Measurements from ENCODE around the gene GRIN2A. TPM values are rescaled to one million over a fixed set of nuclear protein-coding genes. Genes with fewer than 3 reads are reported as not detected.

GRIN2A gene
- total and polyA plus RNA-seq, 4 experiments from 2014 or later: not detected

- Histone ChIP-seq H3K4me1 (ENCODE audit: insufficient read depth, low read length) (no peaks in the 10 kb centered on the region), H3K4me3 (ENCODE audit: low read length in 2 of 2) (no peak overlapping the region), H3K27ac (ENCODE audit: low read depth, low read length) (no peak overlapping the region), H3K27me3 (ENCODE audit: insufficient read depth, low read length) (no peaks in the 10 kb centered on the region), H3K9me3 (ENCODE audit: control insufficient read depth in 1 of 2, low read length in 2 of 2) (no peaks in the 10 kb centered on the region), H3K36me3 (ENCODE audit: insufficient read depth, low read length) (no peaks in the 10 kb centered on the region)
- Mint-ChIP-seq H3K9me3 (peaks cover 0 to 7% (median 1%) of the 10 kb centered on the region in 8 donors), H3K4me3 (no peak overlapping the region), H3K27me3 (peaks cover 1 to 2% of the 10 kb centered on the region in 2 donors), H3K4me1 (peaks cover 3 to 7% (median 5%) of the 10 kb centered on the region in 4 donors), H3K27ac (no peak overlapping the region), H3K36me3 (no peaks in the 10 kb centered on the region)
- CTCF ChIA-PET (ENCODE audit: partially characterized antibody): no interaction called here
- POLR2A ChIA-PET (ENCODE audit: partially characterized antibody): no interaction called here
- intact Hi-C loops (cut with micrococcal nuclease): no loop called here
- DNase-seq: no peak
These were observed 141.8 kb downstream of the GRIN2A start for GRCh38 chr16:10040136-10041080.

- DNase-seq: no peak
- POLR2A ChIA-PET (ENCODE audit: partially characterized antibody): no interaction called here
- Mint-ChIP-seq H3K27me3 (peaks cover 1 to 2% of the 10 kb centered on the region in 2 donors), H3K27ac (no peak overlapping the region), H3K4me1 (peaks cover 3 to 7% (median 5%) of the 10 kb centered on the region in 4 donors), H3K4me3 (peak overlapping the region in 5 of 8 donors; percentile 13 to 42 (median 31)), H3K36me3 (no peaks in the 10 kb centered on the region), H3K9me3 (peaks cover 0 to 9% (median 1%) of the 10 kb centered on the region in 8 donors)
- Histone ChIP-seq H3K4me1 (ENCODE audit: insufficient read depth, low read length) (no peaks in the 10 kb centered on the region), H3K27me3 (ENCODE audit: insufficient read depth, low read length) (no peaks in the 10 kb centered on the region), H3K4me3 (ENCODE audit: low read length in 2 of 2) (no peak overlapping the region), H3K27ac (ENCODE audit: low read depth, low read length) (no peak overlapping the region), H3K36me3 (ENCODE audit: insufficient read depth, low read length) (no peaks in the 10 kb centered on the region), H3K9me3 (ENCODE audit: control insufficient read depth in 1 of 2, low read length in 2 of 2) (no peaks in the 10 kb centered on the region)
- CTCF ChIA-PET (ENCODE audit: partially characterized antibody): no interaction called here
- intact Hi-C loops (cut with micrococcal nuclease): no loop called here
These were observed 142.8 kb downstream of the GRIN2A start for GRCh38 chr16:10039220-10040096.

GRCh38 chr16:10037751-10038150 is 144.5 kb downstream of the GRIN2A start:
- Histone ChIP-seq H3K36me3 (ENCODE audit: insufficient read depth, low read length) (no peaks in the 10 kb centered on the region), H3K27me3 (ENCODE audit: insufficient read depth, low read length) (no peaks in the 10 kb centered on the region), H3K9me3 (ENCODE audit: control insufficient read depth in 1 of 2, low read length in 2 of 2) (no peaks in the 10 kb centered on the region), H3K27ac (ENCODE audit: low read depth, low read length) (no peak overlapping the region), H3K4me3 (ENCODE audit: low read length in 2 of 2) (no peak overlapping the region), H3K4me1 (ENCODE audit: insufficient read depth, low read length) (no peaks in the 10 kb centered on the region)
- Mint-ChIP-seq H3K27ac (no peak overlapping the region), H3K4me1 (peaks cover 3 to 7% (median 5%) of the 10 kb centered on the region in 4 donors), H3K27me3 (peaks cover 1 to 2% of the 10 kb centered on the region in 2 donors), H3K36me3 (no peaks in the 10 kb centered on the region), H3K9me3 (peaks cover 0 to 8% (median 2%) of the 10 kb centered on the region in 8 donors), H3K4me3 (peak overlapping the region in 1 of 8 donors; percentile 27)
- no peak for DNase-seq
- CTCF ChIA-PET (ENCODE audit: partially characterized antibody): no interaction called here
- POLR2A ChIA-PET (ENCODE audit: partially characterized antibody): no interaction called here
- intact Hi-C loops (cut with micrococcal nuclease): no loop called here

GRCh38 chr16:10036956-10037355 is 145.3 kb downstream of the GRIN2A start:
- ChIA-PET POLR2A (ENCODE audit: partially characterized antibody) (no interaction called here), CTCF (ENCODE audit: partially characterized antibody) (no interaction called here)
- intact Hi-C loops (cut with micrococcal nuclease): no loop called here
- Mint-ChIP-seq H3K9me3 (peaks cover 0 to 8% (median 2%) of the 10 kb centered on the region in 8 donors), H3K4me3 (no peak overlapping the region), H3K36me3 (no peaks in the 10 kb centered on the region), H3K27ac (no peak overlapping the region), H3K27me3 (peaks cover 1 to 2% of the 10 kb centered on the region in 2 donors), H3K4me1 (peaks cover 3 to 7% (median 5%) of the 10 kb centered on the region in 4 donors)
- no peak for DNase-seq
- no peaks in the 10 kb centered on the region for H3K36me3 ChIP-seq (ENCODE audit: insufficient read depth, low read length)
- H3K4me3 ChIP-seq (ENCODE audit: low read length in 2 of 2): no peak overlapping the region
- H3K9me3 ChIP-seq (ENCODE audit: control insufficient read depth in 1 of 2, low read length in 2 of 2): no peaks in the 10 kb centered on the region
- H3K27ac ChIP-seq (ENCODE audit: low read depth, low read length): no peak overlapping the region
- H3K27me3 ChIP-seq (ENCODE audit: insufficient read depth, low read length): no peaks in the 10 kb centered on the region
- H3K4me1 ChIP-seq (ENCODE audit: insufficient read depth, low read length): no peaks in the 10 kb centered on the region

- Mint-ChIP-seq H3K27ac (no peak overlapping the region), H3K9me3 (peaks cover 0 to 8% (median 4%) of the 10 kb centered on the region in 8 donors), H3K27me3 (peaks cover 0 to 2% of the 10 kb centered on the region in 2 donors), H3K4me1 (no peaks in the 10 kb centered on the region), H3K4me3 (no peak overlapping the region), H3K36me3 (no peaks in the 10 kb centered on the region)
- CTCF ChIA-PET (ENCODE audit: partially characterized antibody): no interaction called here
- POLR2A ChIA-PET (ENCODE audit: partially characterized antibody): no interaction called here
- H3K4me1 ChIP-seq (ENCODE audit: insufficient read depth, low read length): no peaks in the 10 kb centered on the region
- H3K4me3 ChIP-seq (ENCODE audit: low read length in 2 of 2): no peak overlapping the region
- H3K27ac ChIP-seq (ENCODE audit: low read depth, low read length): no peak overlapping the region
- no peaks in the 10 kb centered on the region for H3K36me3 ChIP-seq (ENCODE audit: insufficient read depth, low read length)
- intact Hi-C loops (cut with micrococcal nuclease): no loop called here
- H3K9me3 ChIP-seq (ENCODE audit: control insufficient read depth in 1 of 2, low read length in 2 of 2): no peaks in the 10 kb centered on the region
- DNase-seq: no peak
- no peaks in the 10 kb centered on the region for H3K27me3 ChIP-seq (ENCODE audit: insufficient read depth, low read length)
These were observed 148.7 kb downstream of the GRIN2A start for GRCh38 chr16:10033556-10033955.

- intact Hi-C loops (cut with micrococcal nuclease): no loop called here
- Histone ChIP-seq H3K4me1 (ENCODE audit: insufficient read depth, low read length) (no peaks in the 10 kb centered on the region), H3K9me3 (ENCODE audit: control insufficient read depth in 1 of 2, low read length in 2 of 2) (no peaks in the 10 kb centered on the region), H3K27ac (ENCODE audit: low read depth, low read length) (no peak overlapping the region), H3K27me3 (ENCODE audit: insufficient read depth, low read length) (no peaks in the 10 kb centered on the region), H3K36me3 (ENCODE audit: insufficient read depth, low read length) (no peaks in the 10 kb centered on the region), H3K4me3 (ENCODE audit: low read length in 2 of 2) (no peak overlapping the region)
- Mint-ChIP-seq H3K36me3 (no peaks in the 10 kb centered on the region), H3K4me1 (no peaks in the 10 kb centered on the region), H3K4me3 (no peak overlapping the region), H3K27me3 (peaks cover 0 to 2% of the 10 kb centered on the region in 2 donors), H3K9me3 (peaks cover 0 to 6% (median 0%) of the 10 kb centered on the region in 8 donors), H3K27ac (no peak overlapping the region)
- ChIA-PET CTCF (ENCODE audit: partially characterized antibody) (no interaction called here), POLR2A (ENCODE audit: partially characterized antibody) (no interaction called here)
- DNase-seq: no peak
These were observed 150.3 kb downstream of the GRIN2A start for GRCh38 chr16:10031955-10032354.

- ChIA-PET POLR2A (ENCODE audit: partially characterized antibody) (no interaction called here), CTCF (ENCODE audit: partially characterized antibody) (no interaction called here)
- no peaks in the 10 kb centered on the region for H3K4me1 ChIP-seq (ENCODE audit: insufficient read depth, low read length)
- peaks cover 0 to 6% (median 0%) of the 10 kb centered on the region in 8 donors for H3K9me3 Mint-ChIP-seq
- peaks cover 0 to 2% of the 10 kb centered on the region in 2 donors for H3K27me3 Mint-ChIP-seq
- H3K27me3 ChIP-seq (ENCODE audit: insufficient read depth, low read length): no peaks in the 10 kb centered on the region
- no peak overlapping the region for H3K27ac ChIP-seq (ENCODE audit: low read depth, low read length)
- H3K9me3 ChIP-seq (ENCODE audit: control insufficient read depth in 1 of 2, low read length in 2 of 2): no peaks in the 10 kb centered on the region
- no peaks in the 10 kb centered on the region for H3K36me3 Mint-ChIP-seq
- H3K4me3 Mint-ChIP-seq: no peak overlapping the region
- H3K27ac Mint-ChIP-seq: no peak overlapping the region
- DNase-seq: no peak
- no peaks in the 10 kb centered on the region for H3K36me3 ChIP-seq (ENCODE audit: insufficient read depth, low read length)
- no peaks in the 10 kb centered on the region for H3K4me1 Mint-ChIP-seq
- H3K4me3 ChIP-seq (ENCODE audit: low read length in 2 of 2): no peak overlapping the region
- intact Hi-C loops (cut with micrococcal nuclease): no loop called here
These were observed 150.8 kb downstream of the GRIN2A start for GRCh38 chr16:10031473-10031872.
